HUES64 (cell line): Measurements from ENCODE around the gene LTC4S.

Source experiments
- H3K27ac ChIP-seq: 2 replicates; pipeline ENCODE4 v1.7.0; 2013; ENCODE audit warnings: low read depth, low read length, inconsistent platforms
- H3K27me3 ChIP-seq: 2 replicates; pipeline ENCODE4 v1.6.1; 2013; ENCODE audit warnings: mild to moderate bottlenecking, low read length; ENCODE audit not compliant: insufficient read depth
- H3K36me3 ChIP-seq: 2 replicates; pipeline ENCODE4 v1.6.1; 2013; ENCODE audit warnings: mild to moderate bottlenecking, low read length; ENCODE audit not compliant: insufficient read depth
- H3K4me1 ChIP-seq: 2 replicates; pipeline ENCODE4 v1.6.1; 2013; ENCODE audit warnings: mild to moderate bottlenecking, low read length, moderate library complexity; ENCODE audit not compliant: insufficient read depth
- H3K4me3 ChIP-seq: 2 replicates; pipeline ENCODE4 v1.5.1; 2013; ENCODE audit warnings: mild to moderate bottlenecking, low read length, moderate library complexity
- H3K9ac ChIP-seq: 2 replicates; pipeline ENCODE4 v1.6.1; 2013; ENCODE audit warnings: mild to moderate bottlenecking, low read depth, low read length
- H3K9me3 ChIP-seq: 2 replicates; pipeline ENCODE4 v1.6.1; 2013; ENCODE audit warnings: low read depth, low read length; ENCODE audit not compliant: insufficient read depth
- WGBS: fragments of 150-250, 120-280 bp; methylation state at CpG from one replicate; pipeline ENCODE4 v1.1.7; 2013; ENCODE audit warnings: missing lambda C conversion rate; 5-methylcytosine and 5-hydroxymethylcytosine counted together

The LTC4S gene

GRCh38 chr5:179796877-179797608, 3.3 kb downstream of the LTC4S start:
- Histone ChIP-seq H3K27me3 (peaks cover 3% of the 10 kb centered on the region; the same call in 1 of the 2 replicates), H3K9me3 (no peaks in the 10 kb centered on the region), H3K4me3 (peak overlapping the region; percentile 80), H3K9ac (peak overlapping the region; percentile 84), H3K4me1 (peaks cover 5% of the 10 kb centered on the region), H3K27ac (peak overlapping the region; percentile 62; the same call in 1 of the 2 replicates), H3K36me3 (peaks cover 24% of the 10 kb centered on the region)
- 88% methylated on average over 21 of the region's 21 CpGs for WGBS

GRCh38 chr5:179797741-179798140, 4.0 kb downstream of the LTC4S start:
- Histone ChIP-seq H3K9ac (no peak overlapping the region), H3K27me3 (peaks cover 3% of the 10 kb centered on the region; the same call in 1 of the 2 replicates), H3K4me3 (no peak overlapping the region), H3K9me3 (no peaks in the 10 kb centered on the region), H3K4me1 (peaks cover 9% of the 10 kb centered on the region), H3K36me3 (peaks cover 24% of the 10 kb centered on the region), H3K27ac (no peak overlapping the region)
- 96% methylated on average over 30 of the region's 30 CpGs for WGBS

- Histone ChIP-seq H3K36me3 (peaks cover 24% of the 10 kb centered on the region), H3K4me3 (no peak overlapping the region), H3K9ac (no peak overlapping the region), H3K27ac (no peak overlapping the region), H3K4me1 (peaks cover 12% of the 10 kb centered on the region), H3K9me3 (no peaks in the 10 kb centered on the region), H3K27me3 (peaks cover 3% of the 10 kb centered on the region; the same call in 1 of the 2 replicates)
- 95% methylated on average over 22 of the region's 23 CpGs for WGBS
Measured at GRCh38 chr5:179798144-179798770, 4.5 kb downstream of the LTC4S start.

GRCh38 chr5:179798771-179799643, 5.2 kb downstream of the LTC4S start:
- WGBS = 96% methylated on average over 36 of the region's 36 CpGs
- Histone ChIP-seq H3K4me1 (peaks cover 12% of the 10 kb centered on the region), H3K9me3 (no peaks in the 10 kb centered on the region), H3K4me3 (no peak overlapping the region), H3K9ac (no peak overlapping the region), H3K27ac (no peak overlapping the region), H3K36me3 (peaks cover 24% of the 10 kb centered on the region), H3K27me3 (peaks cover 3% of the 10 kb centered on the region; the same call in 1 of the 2 replicates)

- Histone ChIP-seq H3K9me3 (no peaks in the 10 kb centered on the region), H3K4me3 (no peak overlapping the region), H3K36me3 (peaks cover 24% of the 10 kb centered on the region), H3K4me1 (peaks cover 12% of the 10 kb centered on the region), H3K27me3 (0 out of 2 replicates have a peak, but pooled peaks cover 2% of the 10 kb centered on the region), H3K27ac (no peak overlapping the region), H3K9ac (no peak overlapping the region)
- whole genome bisulfite sequencing = 90% methylated on average over 5 of the region's 5 CpGs
Measured at GRCh38 chr5:179799644-179799973, 5.8 kb downstream of the LTC4S start.

GRCh38 chr5:179800071-179800695, 6.4 kb downstream of the LTC4S start:
- WGBS = 92% methylated on average over 21 of the region's 21 CpGs
- H3K4me3 ChIP-seq = no peak overlapping the region
- no peak overlapping the region for H3K9ac ChIP-seq
- no peaks in the 10 kb centered on the region for H3K9me3 ChIP-seq
- H3K36me3 ChIP-seq = peaks cover 24% of the 10 kb centered on the region
- H3K27me3 ChIP-seq = no peaks in the 10 kb centered on the region; the same call in 1 of the 2 replicates
- no peak overlapping the region for H3K27ac ChIP-seq
- peaks cover 7% of the 10 kb centered on the region for H3K4me1 ChIP-seq

GRCh38 chr5:179800696-179801201, 7.0 kb downstream of the LTC4S start:
- no peak overlapping the region for H3K9ac ChIP-seq
- 88% methylated on average over 12 of the region's 12 CpGs for WGBS
- H3K36me3 ChIP-seq = peaks cover 24% of the 10 kb centered on the region
- H3K9me3 ChIP-seq = no peaks in the 10 kb centered on the region
- H3K4me1 ChIP-seq = peaks cover 7% of the 10 kb centered on the region; the same call in 1 of the 2 replicates
- H3K27ac ChIP-seq = no peak overlapping the region
- H3K27me3 ChIP-seq = no peaks in the 10 kb centered on the region; the same call in 1 of the 2 replicates
- H3K4me3 ChIP-seq = no peak overlapping the region

GRCh38 chr5:179801304-179802206, 7.8 kb downstream of the LTC4S start:
- Histone ChIP-seq H3K9ac (no peak overlapping the region), H3K9me3 (no peaks in the 10 kb centered on the region), H3K4me3 (no peak overlapping the region), H3K4me1 (peaks cover 7% of the 10 kb centered on the region; the same call in 1 of the 2 replicates), H3K27ac (no peak overlapping the region), H3K27me3 (no peaks in the 10 kb centered on the region; the same call in 1 of the 2 replicates), H3K36me3 (peaks cover 24% of the 10 kb centered on the region)
- WGBS = 74% methylated on average over 67 of the region's 67 CpGs

- Histone ChIP-seq H3K4me1 (peaks cover 7% of the 10 kb centered on the region; the same call in 1 of the 2 replicates), H3K27ac (no peak overlapping the region), H3K36me3 (peaks cover 24% of the 10 kb centered on the region), H3K4me3 (no peak overlapping the region), H3K9me3 (no peaks in the 10 kb centered on the region), H3K27me3 (no peaks in the 10 kb centered on the region; the same call in 1 of the 2 replicates), H3K9ac (no peak overlapping the region)
- 91% methylated on average over 19 of the region's 19 CpGs for WGBS
Measured at GRCh38 chr5:179802207-179802883, 8.6 kb downstream of the LTC4S start.
